ENCODE results near the gene AP3S2. TPM values are rescaled to one million over a fixed set of nuclear protein-coding genes. Genes with fewer than 3 reads are reported as not detected.
"Not testable (repeated sequence)": the region's sequence is repeated elsewhere in the genome, so short reads cannot be mapped to it uniquely, and the experiment has no call there.

AP3S2 gene
- total RNA-seq, 1 donor from 2014 or later = 22.7 TPM

DNA sequence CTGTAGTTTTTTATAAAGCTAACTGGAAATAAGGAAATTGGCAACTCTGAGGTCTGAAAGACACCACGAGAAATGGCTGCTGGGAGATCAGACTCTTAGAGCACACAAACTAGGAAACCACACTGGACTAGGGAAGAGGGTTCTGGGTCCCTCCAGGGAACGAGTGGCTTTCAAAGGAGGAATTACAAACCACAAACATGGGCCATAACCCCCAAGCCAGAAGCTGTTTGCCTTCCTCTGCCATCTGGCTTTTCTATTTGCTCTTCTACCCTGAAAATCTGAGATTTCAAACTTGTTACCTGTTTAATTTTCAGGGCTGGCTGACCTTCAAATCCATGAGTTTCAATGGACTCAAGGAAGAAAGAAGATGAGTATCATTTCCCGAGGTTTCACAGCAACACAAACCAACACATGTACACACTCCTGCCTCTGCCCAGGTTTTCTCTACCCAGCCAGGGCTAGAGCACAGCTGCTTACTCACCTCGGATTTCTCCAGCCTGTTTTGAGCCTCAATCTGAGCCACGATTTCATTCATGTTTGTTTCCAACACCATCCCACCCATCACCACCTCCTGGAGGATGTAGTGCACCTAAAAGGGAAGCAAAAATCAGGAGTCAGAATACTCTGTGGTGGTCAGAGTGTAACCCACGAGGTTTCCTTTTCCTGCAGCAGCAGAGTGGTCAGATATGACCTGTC is 56.5 kb downstream of the AP3S2 start:
- DNase-seq (ENCODE audit: low read depth) = no peak
- TF ChIP-seq, protein P1, sequence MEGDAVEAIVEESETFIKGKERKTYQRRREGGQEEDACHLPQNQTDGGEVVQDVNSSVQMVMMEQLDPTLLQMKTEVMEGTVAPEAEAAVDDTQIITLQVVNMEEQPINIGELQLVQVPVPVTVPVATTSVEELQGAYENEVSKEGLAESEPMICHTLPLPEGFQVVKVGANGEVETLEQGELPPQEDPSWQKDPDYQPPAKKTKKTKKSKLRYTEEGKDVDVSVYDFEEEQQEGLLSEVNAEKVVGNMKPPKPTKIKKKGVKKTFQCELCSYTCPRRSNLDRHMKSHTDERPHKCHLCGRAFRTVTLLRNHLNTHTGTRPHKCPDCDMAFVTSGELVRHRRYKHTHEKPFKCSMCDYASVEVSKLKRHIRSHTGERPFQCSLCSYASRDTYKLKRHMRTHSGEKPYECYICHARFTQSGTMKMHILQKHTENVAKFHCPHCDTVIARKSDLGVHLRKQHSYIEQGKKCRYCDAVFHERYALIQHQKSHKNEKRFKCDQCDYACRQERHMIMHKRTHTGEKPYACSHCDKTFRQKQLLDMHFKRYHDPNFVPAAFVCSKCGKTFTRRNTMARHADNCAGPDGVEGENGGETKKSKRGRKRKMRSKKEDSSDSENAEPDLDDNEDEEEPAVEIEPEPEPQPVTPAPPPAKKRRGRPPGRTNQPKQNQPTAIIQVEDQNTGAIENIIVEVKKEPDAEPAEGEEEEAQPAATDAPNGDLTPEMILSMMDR (conservative IDR thresholded peaks at IDR 0.05; ENCODE audit: low read depth, low read length) = no peak
- H3K4me3 ChIP-seq (ENCODE audit: low read depth, low read length) = no peak overlapping the region

DNA sequence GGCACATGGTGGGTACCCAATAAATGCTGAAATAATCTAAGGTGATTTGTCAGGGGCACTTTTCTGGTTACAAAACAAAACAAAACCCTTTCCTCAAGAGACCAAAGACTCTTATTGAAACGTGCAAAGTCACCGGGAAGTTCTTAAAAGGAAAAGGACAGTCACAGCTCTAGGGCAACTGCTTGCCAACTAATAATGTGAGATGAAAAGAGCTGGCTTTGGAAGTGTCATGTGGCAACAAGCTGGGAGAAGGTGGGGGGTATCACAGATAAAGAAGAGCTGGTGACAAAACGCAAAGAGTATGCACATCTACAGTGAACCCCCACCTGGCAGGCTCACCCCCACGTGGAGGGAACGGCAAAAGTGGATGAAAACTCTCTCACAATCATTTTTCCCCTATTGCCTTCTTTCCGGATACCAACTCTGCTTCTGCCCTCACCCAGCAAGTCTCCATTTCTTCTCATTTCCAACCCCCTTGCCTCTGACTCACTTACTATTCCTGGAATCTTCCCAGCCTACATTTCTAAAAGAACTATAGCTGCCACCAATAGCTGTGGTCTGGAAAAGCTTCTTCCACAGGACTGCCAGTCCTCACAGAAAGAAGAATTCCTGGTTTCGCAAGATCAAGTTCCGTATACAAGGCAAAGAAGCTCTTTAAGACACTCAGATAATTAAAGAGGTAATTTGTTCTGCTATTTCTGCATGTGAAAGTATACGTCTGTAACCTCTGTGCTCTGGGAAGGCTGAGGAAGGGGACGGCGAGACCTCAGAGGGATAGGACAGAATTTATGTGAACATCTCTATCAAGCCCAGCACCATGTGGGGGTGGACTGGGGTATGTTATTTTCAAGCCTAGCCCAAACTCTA is 57.3 kb downstream of the AP3S2 start:
- H3K4me3 ChIP-seq (ENCODE audit: low read depth, low read length) = no peak overlapping the region
- TF ChIP-seq, protein P1 (conservative IDR thresholded peaks at IDR 0.05; ENCODE audit: low read depth, low read length) = no peak

GRCh38 chr15:89835176-89835564 is 58.6 kb downstream of the AP3S2 start:
- DNase-seq (ENCODE audit: low read depth) = no peak
- TF ChIP-seq, protein P1 (conservative IDR thresholded peaks at IDR 0.05; ENCODE audit: low read depth, low read length) = no peak
- no peak overlapping the region for H3K4me3 ChIP-seq (ENCODE audit: low read depth, low read length)

More for the DNA sequence above, 57.3 kb downstream of the AP3S2 start:
- DNase-seq (ENCODE audit: low read depth) = peak; percentile 80

DNA sequence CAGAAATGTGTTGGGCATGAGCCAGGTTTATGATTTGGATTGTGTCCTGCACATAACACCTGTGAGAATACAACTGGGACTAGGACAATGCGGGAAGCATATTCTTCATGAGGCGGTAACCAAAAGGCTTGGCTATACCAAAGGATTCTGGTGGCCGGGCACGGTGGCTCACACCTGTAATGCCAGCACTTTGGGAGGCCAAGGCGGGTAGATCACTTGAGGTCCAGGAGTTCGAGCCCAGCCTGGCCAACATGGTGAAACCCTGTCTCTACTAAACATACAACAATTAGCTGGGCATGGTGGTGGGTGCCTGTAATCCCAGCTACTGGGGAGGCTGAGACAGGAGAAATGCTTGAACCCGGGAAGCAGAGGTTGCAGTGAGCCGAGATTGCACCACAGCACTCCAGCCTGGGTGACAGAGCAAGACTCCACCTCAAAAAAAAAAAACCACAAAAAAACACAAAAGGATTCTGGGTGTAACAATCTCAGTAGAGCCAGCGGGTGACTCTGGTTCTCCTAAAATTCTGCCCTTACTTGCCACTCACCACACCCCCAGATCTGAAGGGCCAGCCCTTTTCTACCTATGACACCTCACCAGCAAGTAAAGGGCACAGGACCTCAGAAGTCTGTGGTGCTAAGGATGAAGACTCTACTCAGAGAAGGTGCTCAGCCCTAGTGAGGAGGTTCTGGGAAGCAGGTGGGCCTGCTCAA is 59.2 kb downstream of the AP3S2 start:
- not testable (repeated sequence) for H3K4me3 ChIP-seq (ENCODE audit: low read depth, low read length); DNase-seq (ENCODE audit: low read depth)

DNA sequence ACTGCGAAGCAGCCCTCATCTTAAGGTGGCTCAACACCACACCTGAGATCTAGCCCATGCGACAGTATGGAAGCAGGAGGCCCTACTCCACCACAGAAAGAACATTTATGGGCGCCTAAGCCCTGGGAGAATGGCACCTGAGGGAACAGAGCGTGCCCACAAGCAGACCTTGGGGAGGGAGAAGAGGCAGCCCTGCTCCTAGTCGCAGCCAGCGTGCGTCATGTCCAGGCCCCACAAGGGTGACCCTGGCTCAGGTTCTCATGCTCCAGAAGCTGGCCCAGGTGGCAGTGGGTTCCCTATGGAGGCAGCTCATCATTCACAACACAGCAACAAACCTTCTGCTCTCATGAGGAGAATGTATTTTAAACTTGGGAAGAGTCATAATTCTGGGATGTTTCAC is 59.8 kb downstream of the AP3S2 start:
- no peak for DNase-seq (ENCODE audit: low read depth)
- no peak overlapping the region for H3K4me3 ChIP-seq (ENCODE audit: low read depth, low read length)
- TF ChIP-seq, protein P1 (conservative IDR thresholded peaks at IDR 0.05; ENCODE audit: low read depth, low read length) = no peak

DNA sequence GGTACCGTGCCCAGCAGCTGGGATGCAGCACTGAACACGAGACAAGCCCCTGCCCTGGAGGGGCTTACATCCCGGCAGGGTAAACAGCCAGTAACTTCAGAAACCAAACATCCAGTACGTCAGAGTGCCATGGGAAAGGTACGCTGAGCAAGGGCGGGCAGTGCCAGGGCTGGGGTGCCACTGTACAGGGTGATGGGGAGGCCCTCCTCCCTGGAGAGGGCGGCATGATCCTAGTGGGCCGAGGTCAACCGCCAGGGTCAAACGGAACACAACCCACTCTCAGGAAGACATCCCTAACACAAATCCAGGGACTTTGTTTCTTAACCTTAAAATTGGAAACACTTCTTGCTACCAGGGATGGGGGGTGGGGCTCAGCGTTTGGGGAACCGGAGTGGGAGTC is 63.2 kb downstream of the AP3S2 start:
- no peak for DNase-seq (ENCODE audit: low read depth)
- no peak overlapping the region for H3K4me3 ChIP-seq (ENCODE audit: low read depth, low read length)
- TF ChIP-seq, protein P1 (conservative IDR thresholded peaks at IDR 0.05; ENCODE audit: low read depth, low read length) = no peak

Data from epithelial cell of proximal tubule (primary cell).